Hematopoietic multipotent progenitor cell treated with erythropoietin and hydrocortisone succinate and interleukin-3 and kit ligand, for 6 days (in vitro differentiated cells): ENCODE results near the gene MAGI1.
A peak's percentile ranks its signal among the peaks of the same experiment; 100 is the strongest.

Experiments
- DNase-seq: peaks from one replicate; pipeline ENCODE4 v3.0.0-alpha.2; 2015

MAGI1 gene

DNA sequence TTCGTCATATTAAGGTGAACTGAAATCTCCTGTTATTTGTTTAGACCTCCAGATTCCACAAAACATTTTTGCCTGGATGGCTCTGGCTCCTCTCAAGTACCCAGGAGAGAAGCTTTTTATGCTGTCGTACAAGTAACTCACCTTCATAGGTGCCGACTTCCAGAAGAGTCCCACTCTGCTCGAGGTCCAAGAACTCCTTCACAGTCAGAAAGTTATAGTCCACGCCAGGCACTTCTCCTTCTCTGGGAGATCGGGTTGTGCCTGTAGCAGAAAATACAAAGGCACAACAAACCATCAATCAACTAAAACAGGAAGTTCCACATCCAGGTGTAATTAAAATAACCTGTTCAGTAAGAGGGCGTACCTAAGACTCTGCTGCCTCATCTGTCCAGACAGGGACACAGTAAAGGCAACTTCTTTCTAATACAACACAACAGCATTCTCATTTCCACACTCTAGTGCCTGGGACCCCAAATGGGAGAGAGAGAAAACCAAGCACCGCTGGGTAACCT, 545.3 kb downstream of the MAGI1 start:
- DNase-seq: no peak

DNA sequence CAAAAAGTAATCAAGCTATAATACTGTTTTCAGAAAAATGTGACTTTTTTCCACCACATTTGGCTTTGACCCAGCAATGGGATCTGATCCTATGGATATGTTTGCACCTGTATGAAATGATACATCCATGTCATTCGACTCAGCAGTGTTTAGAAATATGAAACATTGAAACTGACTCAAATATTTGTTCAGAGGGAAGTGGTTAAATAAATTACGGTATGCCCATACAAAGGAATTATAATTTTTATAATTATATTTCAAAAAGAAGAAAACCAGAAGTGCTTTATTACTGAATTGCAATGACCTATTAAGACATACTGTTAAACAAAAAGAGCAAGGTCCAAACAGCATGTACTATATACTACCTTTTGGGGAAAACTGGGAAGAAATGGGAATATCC, 546.5 kb downstream of the MAGI1 start:
- DNase-seq: no peak

- DNase-seq: no peak
Measured at GRCh38 chr3:65490114-65490513, 548.6 kb downstream of the MAGI1 start.

GRCh38 chr3:65489253-65489652, 549.5 kb downstream of the MAGI1 start:
- no peak for DNase-seq

GRCh38 chr3:65485826-65486469, 552.8 kb downstream of the MAGI1 start:
- no peak for DNase-seq

DNA sequence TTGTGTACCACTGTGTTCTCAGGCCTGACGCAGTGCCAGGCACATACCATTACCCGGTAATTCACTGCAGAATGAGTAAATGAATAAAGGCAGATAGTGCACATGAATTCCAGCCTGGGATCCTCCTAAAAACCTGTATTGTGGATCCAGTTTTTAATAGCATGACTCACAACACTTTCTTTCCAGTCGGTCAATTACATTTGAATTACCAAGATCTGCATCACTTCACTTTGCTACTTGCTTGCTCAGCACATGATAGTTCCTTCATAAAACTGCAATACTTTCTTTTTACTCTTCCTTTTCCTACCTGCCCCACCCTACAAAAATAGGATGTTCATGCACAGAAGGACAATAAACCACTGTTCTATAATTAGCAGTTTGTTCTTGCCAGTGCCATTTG, 553.8 kb downstream of the MAGI1 start:
- DNase-seq: no peak

DNA sequence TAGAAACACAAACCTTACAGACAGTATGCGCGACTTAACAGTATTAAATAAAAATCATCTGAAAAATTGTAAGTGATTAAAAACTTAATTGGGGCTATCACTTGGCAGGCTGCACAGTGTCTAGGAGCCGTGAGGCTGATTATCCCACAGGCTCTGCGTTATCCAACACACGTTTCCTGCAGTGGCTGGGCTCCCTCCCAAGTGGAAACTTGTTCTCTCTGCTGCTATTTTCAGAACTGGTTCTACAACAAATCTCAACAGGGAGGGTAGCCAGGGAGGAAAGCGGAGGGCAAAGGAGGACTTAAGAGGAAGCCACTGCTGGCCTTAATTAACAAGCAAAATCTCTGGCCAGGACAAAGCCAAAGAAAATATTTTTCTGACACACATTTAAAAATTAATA, 555.2 kb downstream of the MAGI1 start:
- DNase-seq: no peak

- DNase-seq: no peak
Measured at GRCh38 chr3:65483011-65483410, 555.7 kb downstream of the MAGI1 start.

GRCh38 chr3:65481085-65481484, 557.6 kb downstream of the MAGI1 start:
- no peak for DNase-seq

DNA sequence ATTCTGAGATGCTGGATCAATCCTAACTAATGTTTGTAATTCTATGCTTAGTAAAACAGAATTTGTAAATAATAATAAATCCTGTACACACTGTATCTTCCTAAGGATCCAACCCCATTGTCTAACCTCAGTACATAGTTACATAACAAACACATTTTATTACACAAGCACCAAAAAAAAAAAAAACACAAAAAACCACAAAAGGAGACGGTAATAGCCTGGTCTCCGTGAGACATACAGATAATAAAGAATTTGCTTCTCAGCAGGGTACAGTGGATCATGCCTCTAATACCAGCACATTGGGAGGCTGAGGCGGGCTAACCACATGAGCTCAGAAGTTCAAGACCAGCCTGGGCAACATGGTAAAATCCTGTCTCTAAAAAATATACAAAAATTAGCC, 558.7 kb downstream of the MAGI1 start:
- DNase-seq: no peak

- DNase-seq: no peak
Measured at GRCh38 chr3:65478551-65479500, 559.9 kb downstream of the MAGI1 start.

DNA sequence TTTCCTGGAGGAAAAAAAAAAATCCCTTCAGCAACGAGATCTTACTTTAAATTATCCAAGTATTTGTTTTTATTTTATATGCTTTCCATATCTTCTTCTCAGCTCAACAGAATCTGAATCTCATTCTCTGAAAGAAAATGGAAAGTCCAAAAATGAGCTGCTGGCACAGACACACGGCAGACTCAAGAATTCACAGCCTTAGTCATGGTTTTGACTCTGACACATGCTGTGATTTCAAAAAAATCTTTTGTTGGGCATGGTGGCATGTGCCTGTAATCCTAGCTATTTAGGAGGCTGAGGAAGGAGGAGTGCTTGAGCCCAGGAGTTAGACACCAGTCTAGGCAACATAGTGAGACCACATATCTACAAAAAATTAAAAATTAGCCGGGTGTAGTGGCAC, 565.0 kb downstream of the MAGI1 start:
- DNase-seq: no peak

- no peak for DNase-seq
Measured at GRCh38 chr3:65472501-65472900, 566.2 kb downstream of the MAGI1 start.

GRCh38 chr3:65466300-65466988, 572.3 kb downstream of the MAGI1 start:
- DNase-seq: no peak

DNA sequence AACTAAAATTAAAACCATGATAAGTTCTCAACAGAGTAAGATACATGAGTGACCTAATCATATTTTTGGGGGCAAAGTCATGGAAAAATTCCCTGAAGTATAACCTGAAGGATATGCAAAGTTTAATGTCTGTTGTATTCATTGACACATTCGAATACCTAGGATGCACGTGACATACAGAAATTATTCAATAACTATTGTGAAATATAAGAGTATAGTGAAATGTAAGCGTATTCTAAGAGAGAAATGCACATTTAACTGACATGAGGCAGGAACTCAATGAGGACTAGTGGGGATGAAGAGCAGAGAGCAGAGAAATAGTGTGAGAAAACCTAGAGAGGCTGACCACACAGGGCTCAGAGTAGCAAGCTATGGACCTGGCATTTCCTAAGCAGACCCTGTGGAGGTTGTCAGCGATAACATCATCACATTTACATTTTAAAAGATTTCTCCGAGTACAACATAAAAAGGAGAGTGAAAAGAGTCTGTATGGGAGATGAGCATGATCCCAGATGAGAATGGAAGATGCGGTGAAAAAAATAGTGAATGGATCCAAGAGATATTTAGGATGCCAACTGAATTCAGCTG, 588.8 kb downstream of the MAGI1 start:
- DNase-seq: no peak

DNA sequence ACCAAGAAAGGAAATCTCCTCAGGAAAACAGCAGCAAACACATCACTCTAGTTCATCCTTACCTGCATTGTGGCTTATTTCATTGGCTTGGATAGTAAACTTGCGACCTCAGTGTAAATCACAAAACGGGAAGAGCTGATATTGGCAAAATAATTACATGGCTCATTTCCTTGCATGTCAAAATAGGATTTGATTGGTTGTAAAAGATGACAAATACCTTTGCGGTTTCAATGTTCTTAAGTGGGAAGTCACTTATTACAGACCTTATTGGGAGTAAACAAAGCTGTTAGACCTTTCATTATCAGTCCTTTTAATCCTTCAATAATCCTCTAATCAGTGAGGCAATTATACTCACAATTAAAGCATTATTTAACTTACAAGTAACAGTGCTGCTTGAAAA, 590.6 kb downstream of the MAGI1 start:
- no peak for DNase-seq

DNA sequence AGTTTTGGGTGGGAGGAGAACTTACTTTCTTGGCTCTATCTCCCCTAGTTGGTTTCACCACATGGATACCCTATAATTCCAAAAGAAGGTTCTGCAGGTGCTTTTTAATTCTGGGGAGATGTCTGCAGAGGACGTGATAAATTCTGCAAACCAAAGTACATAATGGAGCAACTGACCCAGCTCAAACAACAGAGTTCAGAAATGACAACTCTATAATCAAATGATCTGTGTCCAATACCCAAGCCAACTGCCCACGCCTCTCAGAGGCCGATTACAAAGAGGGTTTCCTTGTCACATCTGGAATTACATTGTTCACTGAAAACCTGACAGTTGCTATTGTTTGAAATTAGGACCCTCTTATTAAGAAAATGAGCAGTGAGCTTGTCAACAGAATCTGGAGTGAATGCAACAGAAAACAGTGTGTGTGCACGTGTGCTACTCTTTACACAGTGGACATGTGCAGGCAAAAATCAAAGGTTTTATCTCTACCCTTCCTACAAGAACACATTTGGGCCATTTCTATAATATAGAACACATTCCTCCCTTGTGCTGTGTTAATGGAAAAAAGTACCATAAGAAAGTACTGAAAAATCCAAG, 593.0 kb downstream of the MAGI1 start:
- no peak for DNase-seq

DNA sequence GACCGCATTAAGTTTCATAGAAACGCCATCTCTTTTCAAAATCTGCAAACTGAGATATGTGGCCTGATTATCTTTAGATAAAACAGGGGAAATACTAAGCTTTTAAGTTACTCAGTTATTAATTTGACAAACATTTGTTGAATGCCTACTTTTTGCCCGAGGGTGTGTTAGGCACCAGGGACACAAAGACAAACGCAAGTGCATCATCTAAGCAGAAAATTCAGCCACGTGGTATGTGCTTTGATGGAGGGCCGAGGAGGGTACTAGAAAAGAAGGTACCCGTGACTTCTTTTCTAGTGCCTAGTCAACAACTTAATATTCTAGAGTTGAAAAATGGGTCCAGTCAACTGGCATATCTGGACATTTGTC, 594.3 kb downstream of the MAGI1 start:
- DNase-seq: no peak

GRCh38 chr3:65443739-65444446, 594.8 kb downstream of the MAGI1 start:
- DNase-seq: no peak

- DNase-seq: peak; percentile 15
Measured at GRCh38 chr3:65439641-65440284, 599.0 kb downstream of the MAGI1 start.

- no peak for DNase-seq
Measured at GRCh38 chr3:65438612-65439011, 600.1 kb downstream of the MAGI1 start.

DNA sequence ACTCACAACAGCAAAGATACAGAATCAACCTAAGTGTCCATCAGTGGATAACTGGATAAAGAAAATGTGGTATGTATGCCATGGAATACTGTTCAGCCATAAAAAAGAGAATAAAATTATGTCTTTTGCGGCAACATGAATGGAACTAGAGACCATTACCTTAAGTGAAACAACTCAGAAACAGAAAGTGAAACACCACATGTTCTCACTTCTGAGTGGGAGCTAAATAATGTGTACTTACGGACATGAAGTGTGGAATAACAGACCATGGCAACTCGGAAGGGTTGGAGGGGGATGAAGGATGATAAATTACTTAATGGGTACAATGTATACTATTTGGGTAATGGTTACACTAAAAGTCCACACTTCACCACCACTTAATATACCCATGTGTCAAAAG, 600.6 kb downstream of the MAGI1 start:
- DNase-seq: no peak
